WERI-Rb-1 (cell line): ENCODE results near the gene RWDD2A.

Experiments used
- DNase-seq: peaks from one replicate; pipeline ENCODE4 v3.0.0-alpha.2; 2020
- H3K27ac ChIP-seq: fragments of 250-450 bp; sonication (Bioruptor Pico); 2 replicates; pipeline ENCODE4 v1.5.1; 2020; ENCODE audit warnings: mild to moderate bottlenecking, moderate library complexity
- H3K27me3 ChIP-seq: fragments of 250-450 bp; sonication (Bioruptor Pico); 2 replicates; pipeline ENCODE4 v1.5.1; 2021; ENCODE audit warnings: mild to moderate bottlenecking, low read depth, moderate library complexity; ENCODE audit not compliant: insufficient read depth, severe bottlenecking
- H3K36me3 ChIP-seq: fragments of 250-450 bp; sonication (Bioruptor Pico); 2 replicates; pipeline ENCODE4 v1.5.1; 2020; ENCODE audit warnings: mild to moderate bottlenecking, moderate library complexity
- H3K4me3 ChIP-seq: 2 replicates; pipeline ENCODE4 v1.5.1; 2011; ENCODE audit warnings: low read depth, mild to moderate bottlenecking, control low read depth, low read length
- H3K9me3 ChIP-seq: fragments of 250-450 bp; sonication (Bioruptor Pico); 2 replicates; pipeline ENCODE4 v1.5.1; 2021; ENCODE audit warnings: mild to moderate bottlenecking, moderate library complexity; ENCODE audit not compliant: severe bottlenecking
- CTCF ChIP-seq: IDR thresholded peaks from 2 replicates; pipeline ENCODE4 v1.5.1; 2011; ENCODE audit warnings: low read depth, mild to moderate bottlenecking, control low read depth, inconsistent platforms, low read length

The RWDD2A gene

GRCh38 chr6:83192456-83192855, 701 bp upstream of the RWDD2A start:
- no peak for DNase-seq
- peak overlapping the region; percentile 60 for H3K4me3 ChIP-seq
- H3K36me3 ChIP-seq: peaks cover 36% of the 10 kb centered on the region
- H3K9me3 ChIP-seq: no peaks in the 10 kb centered on the region
- no peak for TF ChIP-seq CTCF
- H3K27me3 ChIP-seq: no peaks in the 10 kb centered on the region
- peak overlapping the region; percentile 77; the same call in 1 of the 2 replicates for H3K27ac ChIP-seq

- Histone ChIP-seq H3K27ac (peak overlapping the region; percentile 77), H3K27me3 (no peaks in the 10 kb centered on the region), H3K36me3 (peaks cover 38% of the 10 kb centered on the region), H3K4me3 (peak overlapping the region; percentile 60), H3K9me3 (no peaks in the 10 kb centered on the region)
- no peak for TF ChIP-seq CTCF
- DNase-seq: peak; percentile 61
Observed at GRCh38 chr6:83193747-83194566, 800 bp downstream of the RWDD2A start.

GRCh38 chr6:83198486-83199172, 5.5 kb downstream of the RWDD2A start:
- Histone ChIP-seq H3K4me3 (no peak overlapping the region), H3K27ac (no peak overlapping the region), H3K9me3 (no peaks in the 10 kb centered on the region), H3K27me3 (no peaks in the 10 kb centered on the region), H3K36me3 (peaks cover 13% of the 10 kb centered on the region)
- TF ChIP-seq CTCF: no peak
- DNase-seq: no peak

- H3K27ac ChIP-seq: no peak overlapping the region
Observed at GRCh38 chr6:83199173-83199862, 6.2 kb downstream of the RWDD2A start.

GRCh38 chr6:83199863-83200225, 6.7 kb downstream of the RWDD2A start:
- TF ChIP-seq CTCF: no peak
- H3K27ac ChIP-seq: no peak overlapping the region

More at GRCh38 chr6:83199173-83199862, 6.2 kb downstream of the RWDD2A start:
- Histone ChIP-seq H3K36me3 (peaks cover 13% of the 10 kb centered on the region), H3K4me3 (no peak overlapping the region), H3K27me3 (no peaks in the 10 kb centered on the region), H3K9me3 (no peaks in the 10 kb centered on the region)
- no peak for TF ChIP-seq CTCF
- no peak for DNase-seq

More at GRCh38 chr6:83199863-83200225, 6.7 kb downstream of the RWDD2A start:
- no peak for DNase-seq
- Histone ChIP-seq H3K36me3 (peaks cover 13% of the 10 kb centered on the region), H3K27me3 (no peaks in the 10 kb centered on the region), H3K9me3 (no peaks in the 10 kb centered on the region), H3K4me3 (no peak overlapping the region)
